Measurements from ENCODE around the gene SLC35G6. TPM values are rescaled to one million over a fixed set of nuclear protein-coding genes. Genes with fewer than 3 reads are reported as not detected.

Gene SLC35G6
- total RNA-seq, 1 donor from 2014 or later = not detected

- Mint-ChIP-seq H3K4me3 (no peak overlapping the region), H3K9me3 (no peaks in the 10 kb centered on the region), H3K4me1 (peaks cover 19% of the 10 kb centered on the region), H3K36me3 (peaks cover 14% of the 10 kb centered on the region), H3K27ac (no peak overlapping the region), H3K27me3 (ENCODE audit: insufficient read depth, low read depth) (peaks cover 13% of the 10 kb centered on the region)
- Histone ChIP-seq H2AFZ (replicated peaks) (no peak overlapping the region), H3K9me3 (ENCODE audit: low read depth) (no peaks in the 10 kb centered on the region), H3K4me2 (no peak overlapping the region), H3K79me2 (ENCODE audit: low read depth) (no peaks in the 10 kb centered on the region), H3K4me1 (peaks cover 10% of the 10 kb centered on the region), H3K9ac (no peak overlapping the region), H4K20me1 (ENCODE audit: low read depth) (peaks cover 8% of the 10 kb centered on the region), H3K4me3 (no peak overlapping the region), H3K27me3 (no peaks in the 10 kb centered on the region), H3F3A (ENCODE audit: low read depth) (peaks cover 20% of the 10 kb centered on the region), H3K36me3 (no peaks in the 10 kb centered on the region), H3K27ac (no peak overlapping the region)
- TF ChIP-seq EZH2 (IDR thresholded peaks at IDR 0.05) (no peak), CTCF (IDR thresholded peaks at IDR 0.05) (no peak), EZH2phosphoT487 (IDR thresholded peaks at IDR 0.05) (no peak)
- DNase-seq (ENCODE audit: low spot score) = no peak
Measured at GRCh38 chr17:7462474-7463371, 18.5 kb upstream of the SLC35G6 start.

GRCh38 chr17:7463372-7463846 is 17.8 kb upstream of the SLC35G6 start:
- H4K20me1 ChIP-seq (ENCODE audit: low read depth) = peaks cover 14% of the 10 kb centered on the region
- no peak overlapping the region for H2AFZ ChIP-seq (replicated peaks)
- H3K9me3 ChIP-seq (ENCODE audit: low read depth) = no peaks in the 10 kb centered on the region
- H3K9ac ChIP-seq = no peak overlapping the region
- no peak overlapping the region for H3K4me2 ChIP-seq
- no peaks in the 10 kb centered on the region for H3K9me3 Mint-ChIP-seq
- no peaks in the 10 kb centered on the region for H3K27me3 ChIP-seq
- no peak overlapping the region for H3K27ac Mint-ChIP-seq
- H3F3A ChIP-seq (ENCODE audit: low read depth) = peaks cover 20% of the 10 kb centered on the region
- H3K27me3 Mint-ChIP-seq (ENCODE audit: insufficient read depth, low read depth) = peaks cover 13% of the 10 kb centered on the region
- no peak overlapping the region for H3K27ac ChIP-seq
- TF ChIP-seq CTCF (IDR thresholded peaks at IDR 0.05) = no peak
- TF ChIP-seq EZH2phosphoT487 (IDR thresholded peaks at IDR 0.05) = no peak
- no peak for TF ChIP-seq EZH2 (IDR thresholded peaks at IDR 0.05)
- peaks cover 10% of the 10 kb centered on the region for H3K4me1 ChIP-seq
- no peaks in the 10 kb centered on the region for H3K36me3 ChIP-seq
- H3K36me3 Mint-ChIP-seq = peaks cover 14% of the 10 kb centered on the region
- peaks cover 24% of the 10 kb centered on the region for H3K4me1 Mint-ChIP-seq
- H3K4me3 ChIP-seq = no peak overlapping the region
- H3K4me3 Mint-ChIP-seq = no peak overlapping the region
- no peak for DNase-seq (ENCODE audit: low spot score)
- H3K79me2 ChIP-seq (ENCODE audit: low read depth) = no peaks in the 10 kb centered on the region

GRCh38 chr17:7464081-7464480 is 17.2 kb upstream of the SLC35G6 start:
- Histone ChIP-seq H3K27ac (no peak overlapping the region), H3K9ac (no peak overlapping the region), H2AFZ (replicated peaks) (no peak overlapping the region), H3K9me3 (ENCODE audit: low read depth) (no peaks in the 10 kb centered on the region), H3F3A (ENCODE audit: low read depth) (peaks cover 16% of the 10 kb centered on the region), H3K4me1 (peaks cover 10% of the 10 kb centered on the region), H3K36me3 (no peaks in the 10 kb centered on the region), H3K79me2 (ENCODE audit: low read depth) (no peaks in the 10 kb centered on the region), H4K20me1 (ENCODE audit: low read depth) (peaks cover 21% of the 10 kb centered on the region), H3K4me3 (no peak overlapping the region), H3K4me2 (no peak overlapping the region), H3K27me3 (no peaks in the 10 kb centered on the region)
- Mint-ChIP-seq H3K9me3 (no peaks in the 10 kb centered on the region), H3K27ac (no peak overlapping the region), H3K4me3 (no peak overlapping the region), H3K27me3 (ENCODE audit: insufficient read depth, low read depth) (peaks cover 13% of the 10 kb centered on the region), H3K36me3 (peaks cover 14% of the 10 kb centered on the region), H3K4me1 (peaks cover 30% of the 10 kb centered on the region)
- no peak for DNase-seq (ENCODE audit: low spot score)
- TF ChIP-seq EZH2 (IDR thresholded peaks at IDR 0.05) (no peak), CTCF (IDR thresholded peaks at IDR 0.05) (no peak), EZH2phosphoT487 (IDR thresholded peaks at IDR 0.05) (no peak)
